ENCODE measurements around the gene TTC34.

Gene TTC34

GRCh38 chr1:2601721-2602303, 199.7 kb downstream of the TTC34 start:
- DNase-seq, result no peak

GRCh38 chr1:2598329-2598931, 203.1 kb downstream of the TTC34 start:
- no peak for DNase-seq

- DNase-seq, result no peak
These were observed 203.8 kb downstream of the TTC34 start for GRCh38 chr1:2597441-2598328.

GRCh38 chr1:2596530-2597333, 204.8 kb downstream of the TTC34 start:
- DNase-seq, result no peak

GRCh38 chr1:2595812-2596529, 205.5 kb downstream of the TTC34 start:
- DNase-seq, result no peak

GRCh38 chr1:2595261-2595811, 206.2 kb downstream of the TTC34 start:
- no peak for DNase-seq

GRCh38 chr1:2594641-2595131, 206.8 kb downstream of the TTC34 start:
- no peak for DNase-seq

GRCh38 chr1:2594001-2594640, 207.4 kb downstream of the TTC34 start:
- DNase-seq, result no peak

GRCh38 chr1:2593251-2593878, 208.1 kb downstream of the TTC34 start:
- DNase-seq, result no peak

GRCh38 chr1:2592672-2593071, 208.8 kb downstream of the TTC34 start:
- DNase-seq, result no peak

- DNase-seq, result no peak
These were observed 209.8 kb downstream of the TTC34 start for GRCh38 chr1:2591581-2592261.

- no peak for DNase-seq
These were observed 210.3 kb downstream of the TTC34 start for GRCh38 chr1:2591233-2591580.

GRCh38 chr1:2590233-2591141, 211.0 kb downstream of the TTC34 start:
- DNase-seq, result no peak

GRCh38 chr1:2589431-2590232, 211.9 kb downstream of the TTC34 start:
- no peak for DNase-seq

- no peak for DNase-seq
These were observed 212.6 kb downstream of the TTC34 start for GRCh38 chr1:2588661-2589430.

GRCh38 chr1:2587860-2588571, 213.5 kb downstream of the TTC34 start:
- no peak for DNase-seq

Data from CD4-positive, alpha-beta T cell treated with Interleukin-12 subunit alpha and Interleukin-12 subunit beta, for 1 hour (primary cell).